GM10266 (cell line): ENCODE measurements around the gene SMIM20.

Experiments
- DNase-seq: peaks from one replicate; pipeline ENCODE4 v3.0.0; 2012; ENCODE audit errors: extremely low spot score
- TF ChIP-seq, protein P1 (sequence below): IDR thresholded peaks from 2 replicates; pipeline ENCODE4 v1.5.1; 2012; ENCODE audit warnings: mild to moderate bottlenecking, low read depth; ENCODE audit not compliant: control insufficient read depth, insufficient read depth; ENCODE audit errors: missing control alignments

Gene SMIM20

DNA sequence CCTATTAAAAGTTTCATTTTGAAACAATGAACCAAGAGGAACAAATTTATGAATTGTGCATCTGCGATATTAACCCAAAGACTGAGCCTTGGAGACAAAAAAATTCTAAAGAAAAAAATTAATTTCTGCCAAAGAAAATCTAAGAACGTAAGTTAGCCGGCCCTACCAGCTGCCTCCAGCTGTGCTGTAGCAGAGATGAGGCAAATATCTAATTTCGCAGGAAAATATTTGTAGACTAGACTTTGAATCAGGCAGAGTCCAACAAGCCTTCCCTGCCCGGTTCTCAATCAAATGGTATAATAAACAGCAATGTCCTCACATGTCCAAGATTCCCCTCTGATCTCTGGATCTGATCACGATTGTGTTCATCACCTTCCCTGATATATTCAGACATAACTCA, 21.2 kb upstream of the SMIM20 start:
- DNase-seq: no peak
- TF ChIP-seq, protein P1, sequence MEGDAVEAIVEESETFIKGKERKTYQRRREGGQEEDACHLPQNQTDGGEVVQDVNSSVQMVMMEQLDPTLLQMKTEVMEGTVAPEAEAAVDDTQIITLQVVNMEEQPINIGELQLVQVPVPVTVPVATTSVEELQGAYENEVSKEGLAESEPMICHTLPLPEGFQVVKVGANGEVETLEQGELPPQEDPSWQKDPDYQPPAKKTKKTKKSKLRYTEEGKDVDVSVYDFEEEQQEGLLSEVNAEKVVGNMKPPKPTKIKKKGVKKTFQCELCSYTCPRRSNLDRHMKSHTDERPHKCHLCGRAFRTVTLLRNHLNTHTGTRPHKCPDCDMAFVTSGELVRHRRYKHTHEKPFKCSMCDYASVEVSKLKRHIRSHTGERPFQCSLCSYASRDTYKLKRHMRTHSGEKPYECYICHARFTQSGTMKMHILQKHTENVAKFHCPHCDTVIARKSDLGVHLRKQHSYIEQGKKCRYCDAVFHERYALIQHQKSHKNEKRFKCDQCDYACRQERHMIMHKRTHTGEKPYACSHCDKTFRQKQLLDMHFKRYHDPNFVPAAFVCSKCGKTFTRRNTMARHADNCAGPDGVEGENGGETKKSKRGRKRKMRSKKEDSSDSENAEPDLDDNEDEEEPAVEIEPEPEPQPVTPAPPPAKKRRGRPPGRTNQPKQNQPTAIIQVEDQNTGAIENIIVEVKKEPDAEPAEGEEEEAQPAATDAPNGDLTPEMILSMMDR: no peak

DNA sequence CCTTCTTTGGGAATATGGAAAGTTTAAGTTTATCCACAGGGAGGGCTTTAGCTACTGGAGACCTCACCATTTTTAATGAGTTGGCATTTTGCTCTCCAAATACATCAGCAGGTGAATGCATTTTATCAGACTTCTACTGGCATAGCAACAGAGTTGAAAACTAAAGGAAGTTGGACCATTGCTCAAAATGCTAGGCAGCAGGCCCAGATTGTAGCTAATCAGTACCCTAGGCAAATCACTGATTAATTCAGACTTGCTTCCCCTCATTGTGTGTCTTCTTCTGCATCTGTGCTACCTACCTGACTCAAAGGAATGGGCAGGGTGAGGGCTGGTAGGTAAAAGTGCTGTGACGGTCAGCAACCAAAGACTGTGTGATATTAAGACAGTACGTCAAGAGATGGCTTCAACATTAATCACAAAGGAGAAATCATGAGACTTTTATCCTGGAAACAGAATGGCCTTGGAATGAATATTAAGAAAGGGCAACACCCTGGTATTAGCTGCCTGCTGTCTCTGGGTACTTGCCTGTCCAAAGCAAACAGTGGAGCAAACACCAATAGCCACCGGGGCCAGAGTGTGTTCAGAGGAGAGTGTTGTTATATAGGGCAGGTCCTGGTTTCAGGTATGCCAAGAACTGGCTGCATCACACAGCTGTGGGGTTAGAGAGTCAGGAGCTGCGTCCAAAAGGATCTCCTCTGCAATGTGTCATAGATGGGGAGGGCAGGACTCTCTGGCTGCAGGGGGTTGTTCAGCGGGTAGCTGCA, 17.1 kb upstream of the SMIM20 start:
- no peak for DNase-seq

DNA sequence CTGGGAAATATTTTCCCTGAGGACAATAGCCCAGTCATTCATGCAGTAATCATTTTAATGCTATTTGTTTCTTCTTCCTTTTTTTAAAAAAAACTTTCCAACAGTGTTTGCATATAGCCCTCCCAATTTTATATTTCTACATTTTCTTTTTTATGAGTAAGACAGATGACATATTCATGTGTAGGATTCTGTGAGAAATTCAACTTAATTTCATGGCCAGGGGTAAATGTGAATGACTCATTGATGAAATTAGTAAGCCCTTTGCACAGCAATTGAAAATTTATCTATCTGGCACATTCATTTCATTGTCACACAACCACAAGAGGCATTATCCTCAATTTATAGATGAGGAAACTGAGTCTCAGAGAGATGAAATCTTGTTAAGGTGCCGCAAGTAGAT, 13.7 kb upstream of the SMIM20 start:
- no peak for DNase-seq
- TF ChIP-seq, protein P1: no peak

More for the DNA sequence above, 17.1 kb upstream of the SMIM20 start:
- TF ChIP-seq, protein P1: no peak

DNA sequence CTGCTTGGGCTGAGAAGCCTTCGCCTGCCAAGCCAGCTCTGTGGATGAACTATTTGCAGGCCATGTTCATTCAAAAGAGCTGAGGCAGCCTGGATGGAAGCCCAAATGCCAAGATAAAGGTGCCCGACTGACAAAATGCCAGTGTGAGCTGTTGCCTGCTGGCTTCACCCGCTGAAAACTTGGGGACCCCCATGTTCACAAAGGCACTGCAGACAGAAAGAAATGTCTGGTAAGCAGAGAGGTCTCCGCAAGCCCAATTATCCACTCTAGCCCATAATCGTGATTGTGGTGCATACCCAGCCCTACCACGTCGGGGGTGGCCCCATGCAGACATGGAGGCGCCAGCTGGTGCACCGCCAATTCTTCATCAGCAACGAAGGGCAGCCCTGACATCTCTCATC, 13.0 kb upstream of the SMIM20 start:
- DNase-seq: no peak
- TF ChIP-seq, protein P1: no peak

DNA sequence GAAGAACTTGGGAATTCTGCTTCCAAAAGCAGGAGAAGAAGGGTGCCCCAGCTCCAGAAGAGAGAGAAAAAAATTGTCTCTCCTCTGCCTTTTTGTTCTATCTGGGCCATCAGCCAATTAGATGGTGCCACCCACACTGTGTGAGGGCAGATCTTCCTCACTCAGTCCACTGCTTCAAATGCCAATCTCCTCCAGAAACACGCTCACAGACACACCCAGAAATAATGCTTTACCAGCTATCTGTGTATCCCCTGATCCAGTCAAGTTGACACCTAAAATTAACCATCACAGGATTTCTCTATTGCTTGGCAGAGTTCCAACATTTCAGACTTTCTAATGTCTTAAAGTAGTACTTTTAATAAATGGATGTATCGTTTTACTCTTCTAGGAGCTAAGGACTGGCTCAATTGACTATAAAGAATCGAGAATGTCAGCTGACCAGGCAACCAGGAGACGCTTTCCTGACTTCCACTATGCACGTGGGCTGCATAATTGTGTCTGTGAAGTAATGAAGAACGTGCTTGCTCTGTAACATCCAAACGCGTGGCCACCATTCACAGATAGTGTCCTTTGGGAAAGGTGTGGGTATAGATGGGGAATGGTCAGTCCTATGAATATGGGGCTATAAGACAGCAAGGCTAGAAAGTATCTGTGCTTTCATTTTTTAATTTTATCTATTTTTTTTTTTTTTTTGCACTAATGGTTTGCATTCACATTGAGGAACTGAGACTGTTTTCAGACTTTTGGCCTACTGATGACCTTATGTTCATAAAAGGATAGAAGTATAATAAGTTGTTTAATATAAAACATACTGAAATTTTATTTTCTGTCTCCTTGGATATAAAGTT, 9.9 kb upstream of the SMIM20 start:
- TF ChIP-seq, protein P1: no peak
- no peak for DNase-seq

DNA sequence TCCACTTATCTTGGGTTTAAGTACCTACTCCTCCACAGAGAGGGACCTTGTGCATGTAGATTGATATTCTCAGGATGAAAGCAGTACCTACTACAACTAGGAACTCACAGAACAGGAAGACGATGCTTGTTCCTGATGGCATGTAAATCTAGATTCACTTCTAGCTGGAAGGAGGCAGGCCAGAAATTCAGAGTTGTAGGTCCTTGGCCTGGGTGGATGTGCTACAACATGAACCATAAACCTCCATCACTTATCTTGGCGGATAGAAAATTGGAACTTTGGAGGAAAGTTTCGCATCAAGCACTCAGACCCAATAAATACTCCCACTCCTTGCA, 9.3 kb upstream of the SMIM20 start:
- no peak for DNase-seq

More for the DNA sequence above, 9.3 kb upstream of the SMIM20 start:
- TF ChIP-seq, protein P1: no peak
